Coronary artery (tissue), 2 donors: ENCODE results near the gene AKR7A3.
A peak's percentile ranks its signal among the peaks of the same experiment; 100 is the strongest.

Experiments
- DNase-seq: peaks from one replicate; pipeline ENCODE4 v3.0.0-alpha.2; 2017; ENCODE audit warnings: low spot score
- H3K27ac ChIP-seq, 2 donors: fragments of 200-600 bp; sonication (generic); one replicate each; pipeline ENCODE4 v1.5.1; 2016 to 2019
- H3K4me3 ChIP-seq: fragments of 200-600 bp; sonication (generic); 2 replicates; pipeline ENCODE4 v1.5.1; 2016; ENCODE audit warnings: mild to moderate bottlenecking, moderate library complexity
- CTCF ChIP-seq: fragments of 200-600 bp; sonication (generic); IDR thresholded peaks from one replicate; pipeline ENCODE4 v1.5.1; 2019; ENCODE audit warnings: antibody characterized with exemption

The AKR7A3 gene

GRCh38 chr1:19240673-19241538 is 47.7 kb downstream of the AKR7A3 start:
- H3K27ac ChIP-seq = peak overlapping the region in 1 of 2 donors; percentile 12
- H3K4me3 ChIP-seq = no peak overlapping the region
- DNase-seq = no peak
- peak; percentile 97 for TF ChIP-seq CTCF

- Histone ChIP-seq H3K4me3 (no peak overlapping the region), H3K27ac (no peak overlapping the region)
- TF ChIP-seq CTCF = no peak
- no peak for DNase-seq
These were observed 48.7 kb downstream of the AKR7A3 start for GRCh38 chr1:19239876-19240275.

- DNase-seq = no peak
- Histone ChIP-seq H3K4me3 (no peak overlapping the region), H3K27ac (no peak overlapping the region)
- no peak for TF ChIP-seq CTCF
These were observed 54.3 kb downstream of the AKR7A3 start for GRCh38 chr1:19234224-19234623.
